ENCODE data around the gene ZNF597.

Gene ZNF597

DNA sequence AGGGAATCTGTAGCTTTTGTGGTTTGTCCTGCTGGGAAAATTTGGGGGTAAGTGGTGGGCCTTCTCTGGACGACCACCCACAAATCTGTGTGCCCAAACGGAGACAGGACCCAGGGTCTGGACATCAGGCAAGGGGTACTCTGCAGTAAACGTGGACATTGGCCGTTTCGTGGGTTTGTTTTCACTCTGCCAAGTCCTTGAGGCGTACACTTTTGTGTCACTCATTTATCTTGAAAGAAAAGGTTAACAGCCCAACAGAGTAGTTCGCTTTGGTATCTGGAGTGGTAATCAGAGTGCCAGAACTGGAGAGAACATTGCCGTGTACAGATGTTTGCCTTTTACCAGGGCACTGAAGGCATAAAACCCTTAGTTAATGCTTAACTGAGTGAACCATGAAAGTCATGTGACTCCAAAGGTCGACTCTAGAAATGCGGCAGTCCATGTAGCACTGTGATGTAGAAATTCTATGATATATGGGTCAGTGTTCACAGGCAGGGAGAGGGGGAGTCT, 15.6 kb upstream of the ZNF597 start:
- H3K4me1 ChIP-seq = peaks cover 26% of the 10 kb centered on the region
- H3K79me2 ChIP-seq = peaks cover 37% of the 10 kb centered on the region
- no peaks in the 10 kb centered on the region for H3K36me3 ChIP-seq (ENCODE audit: control insufficient read depth, insufficient read depth, low read length)

GRCh38 chr16:3458278-3458851, 15.1 kb upstream of the ZNF597 start:
- H3K27ac ChIP-seq = peak overlapping the region; percentile 96
- H3K36me3 ChIP-seq (ENCODE audit: control insufficient read depth, insufficient read depth, low read length) = no peaks in the 10 kb centered on the region
- H3K4me3 ChIP-seq (ENCODE audit: low read depth, low read length) = peak overlapping the region; percentile 95
- no peak for TF ChIP-seq CTCF (IDR thresholded peaks at IDR 0.05)
- H3K79me2 ChIP-seq = peaks cover 32% of the 10 kb centered on the region
- H3K4me1 ChIP-seq = peaks cover 26% of the 10 kb centered on the region
- peak overlapping the region; percentile 99 for H3K4me2 ChIP-seq (ENCODE audit: low read length)
- peak overlapping the region; percentile 82 for H3K9ac ChIP-seq
- H2AFZ ChIP-seq = peak overlapping the region; percentile 67
- H3K27me3 ChIP-seq (ENCODE audit: control insufficient read depth, insufficient read depth, low read length) = no peaks in the 10 kb centered on the region
- no peaks in the 10 kb centered on the region for H3K9me3 ChIP-seq (ENCODE audit: control insufficient read depth, low read length)

More for the DNA sequence above, 15.6 kb upstream of the ZNF597 start:
- Histone ChIP-seq H3K9ac (peak overlapping the region; percentile 82), H3K27me3 (ENCODE audit: control insufficient read depth, insufficient read depth, low read length) (no peaks in the 10 kb centered on the region), H3K4me3 (ENCODE audit: low read depth, low read length) (peak overlapping the region; percentile 95), H3K4me2 (ENCODE audit: low read length) (peak overlapping the region; percentile 99), H3K9me3 (ENCODE audit: control insufficient read depth, low read length) (no peaks in the 10 kb centered on the region), H2AFZ (peak overlapping the region; percentile 67), H3K27ac (peak overlapping the region; percentile 96)
- TF ChIP-seq CTCF (IDR thresholded peaks at IDR 0.05) = no peak

GRCh38 chr16:3457434-3458252, 14.3 kb upstream of the ZNF597 start:
- TF ChIP-seq CTCF (IDR thresholded peaks at IDR 0.05) = peak; percentile 46
- H3K27ac ChIP-seq = peak overlapping the region; percentile 96
- peak overlapping the region; percentile 95 for H3K4me3 ChIP-seq (ENCODE audit: low read depth, low read length)
- peak overlapping the region; percentile 95 for H3K4me2 ChIP-seq (ENCODE audit: low read length)
- peak overlapping the region; percentile 82 for H3K9ac ChIP-seq
- peaks cover 26% of the 10 kb centered on the region for H3K4me1 ChIP-seq
- no peaks in the 10 kb centered on the region for H3K36me3 ChIP-seq (ENCODE audit: control insufficient read depth, insufficient read depth, low read length)
- no peaks in the 10 kb centered on the region for H3K27me3 ChIP-seq (ENCODE audit: control insufficient read depth, insufficient read depth, low read length)
- H2AFZ ChIP-seq = peak overlapping the region; percentile 99
- H3K79me2 ChIP-seq = peaks cover 27% of the 10 kb centered on the region
- no peaks in the 10 kb centered on the region for H3K9me3 ChIP-seq (ENCODE audit: control insufficient read depth, low read length)

DNA sequence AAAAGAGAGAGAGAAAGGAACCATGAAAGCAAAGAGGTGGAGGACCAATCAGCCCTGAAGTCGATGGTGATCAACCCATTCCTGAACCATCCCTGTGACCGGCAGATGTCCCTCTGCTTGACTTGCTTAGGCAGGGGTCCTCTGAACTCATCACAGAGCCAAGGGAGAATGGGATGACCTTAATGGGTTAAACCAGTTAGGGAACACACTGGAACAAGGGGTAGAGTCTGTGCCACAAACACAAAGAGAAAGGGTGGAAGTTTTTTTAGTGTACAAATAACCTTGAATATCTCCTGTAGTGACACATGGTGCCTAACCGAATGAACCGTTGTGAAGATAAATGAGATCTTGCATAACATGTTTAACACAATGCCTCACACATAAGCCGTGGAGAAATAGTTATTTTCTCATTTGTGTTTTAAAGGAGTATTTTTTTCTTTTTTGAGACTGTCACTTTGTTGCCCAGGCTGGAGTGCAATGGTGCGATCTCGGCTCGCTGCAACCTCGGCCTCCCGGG, 11.4 kb upstream of the ZNF597 start:
- H3K4me3 ChIP-seq (ENCODE audit: low read depth, low read length) = no peak overlapping the region
- H3K4me2 ChIP-seq (ENCODE audit: low read length) = no peak overlapping the region
- H3K9me3 ChIP-seq (ENCODE audit: control insufficient read depth, low read length) = no peaks in the 10 kb centered on the region
- H3K4me1 ChIP-seq = peaks cover 11% of the 10 kb centered on the region
- H3K36me3 ChIP-seq (ENCODE audit: control insufficient read depth, insufficient read depth, low read length) = no peaks in the 10 kb centered on the region
- TF ChIP-seq CTCF (IDR thresholded peaks at IDR 0.05) = no peak
- H3K27me3 ChIP-seq (ENCODE audit: control insufficient read depth, insufficient read depth, low read length) = no peaks in the 10 kb centered on the region
- H2AFZ ChIP-seq = no peak overlapping the region
- peaks cover 9% of the 10 kb centered on the region for H3K79me2 ChIP-seq
- no peak overlapping the region for H3K27ac ChIP-seq
- H3K9ac ChIP-seq = no peak overlapping the region

Data from parathyroid adenoma (tissue), 2 donors.